ENCODE measurements around the gene IRF8.
"Not testable (repeated sequence)": the region's sequence is repeated elsewhere in the genome, so short reads cannot be mapped to it uniquely, and the experiment has no call there.

The IRF8 gene

GRCh38 chr16:85897382-85897781, 1.6 kb upstream of the IRF8 start:
- peak in 1 of 2 donors; percentile 17 for DNase-seq

GRCh38 chr16:85899444-85899843, 482 bp downstream of the IRF8 start:
- no peak for DNase-seq

GRCh38 chr16:85900027-85900792, 1.2 kb downstream of the IRF8 start:
- DNase-seq = no peak

DNA sequence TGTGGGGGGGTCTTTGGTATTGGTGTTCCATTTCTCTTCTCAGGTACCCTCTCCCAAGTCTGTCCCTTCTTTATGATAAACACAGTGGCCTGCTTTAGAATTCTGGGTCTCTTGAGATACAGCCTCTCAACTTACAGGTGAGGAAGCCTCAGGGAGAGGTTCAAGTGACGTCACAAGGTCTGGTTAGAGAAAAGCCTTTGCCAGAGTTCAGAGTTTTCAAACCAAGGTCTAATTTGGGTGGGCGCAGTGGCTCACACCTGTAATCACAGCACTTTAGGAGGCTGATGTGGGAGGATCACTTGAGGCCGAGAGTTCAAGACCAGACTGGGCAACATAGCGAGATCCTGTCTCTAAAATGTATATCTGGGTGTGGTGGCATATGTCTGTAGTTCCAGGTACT, 2.1 kb downstream of the IRF8 start:
- no peak for DNase-seq

- no peak for DNase-seq
Observed at GRCh38 chr16:85901773-85902365, 2.9 kb downstream of the IRF8 start.

- DNase-seq = no peak
Observed at GRCh38 chr16:85902366-85903155, 3.6 kb downstream of the IRF8 start.

GRCh38 chr16:85903559-85903958, 4.6 kb downstream of the IRF8 start:
- no peak for DNase-seq

GRCh38 chr16:85905110-85906095, 6.4 kb downstream of the IRF8 start:
- no peak for DNase-seq

GRCh38 chr16:85906349-85906748, 7.4 kb downstream of the IRF8 start:
- DNase-seq = no peak

- not testable (repeated sequence) for DNase-seq
Observed at GRCh38 chr16:85907231-85907630, 8.3 kb downstream of the IRF8 start.

DNA sequence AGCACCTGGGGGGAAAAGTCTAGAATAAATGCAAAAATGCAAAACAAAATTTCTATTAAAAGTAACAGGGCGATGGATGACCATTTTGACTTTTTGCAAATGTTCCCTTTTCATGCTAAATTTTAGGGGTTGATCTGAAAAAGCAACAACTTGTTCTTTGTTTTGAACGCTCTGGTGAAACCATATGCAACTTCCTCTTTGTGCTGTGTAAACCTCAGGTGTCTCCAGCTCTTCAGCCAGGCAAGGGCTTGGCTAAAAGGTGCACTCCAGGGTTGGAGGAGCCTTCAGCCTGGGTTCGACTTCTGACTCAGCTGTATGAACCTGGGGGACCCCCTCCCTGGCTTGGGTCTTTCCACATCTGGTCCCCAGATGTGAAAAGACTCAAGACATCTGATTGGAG, 9.5 kb downstream of the IRF8 start:
- DNase-seq = peak; percentile 12 to 19

DNA sequence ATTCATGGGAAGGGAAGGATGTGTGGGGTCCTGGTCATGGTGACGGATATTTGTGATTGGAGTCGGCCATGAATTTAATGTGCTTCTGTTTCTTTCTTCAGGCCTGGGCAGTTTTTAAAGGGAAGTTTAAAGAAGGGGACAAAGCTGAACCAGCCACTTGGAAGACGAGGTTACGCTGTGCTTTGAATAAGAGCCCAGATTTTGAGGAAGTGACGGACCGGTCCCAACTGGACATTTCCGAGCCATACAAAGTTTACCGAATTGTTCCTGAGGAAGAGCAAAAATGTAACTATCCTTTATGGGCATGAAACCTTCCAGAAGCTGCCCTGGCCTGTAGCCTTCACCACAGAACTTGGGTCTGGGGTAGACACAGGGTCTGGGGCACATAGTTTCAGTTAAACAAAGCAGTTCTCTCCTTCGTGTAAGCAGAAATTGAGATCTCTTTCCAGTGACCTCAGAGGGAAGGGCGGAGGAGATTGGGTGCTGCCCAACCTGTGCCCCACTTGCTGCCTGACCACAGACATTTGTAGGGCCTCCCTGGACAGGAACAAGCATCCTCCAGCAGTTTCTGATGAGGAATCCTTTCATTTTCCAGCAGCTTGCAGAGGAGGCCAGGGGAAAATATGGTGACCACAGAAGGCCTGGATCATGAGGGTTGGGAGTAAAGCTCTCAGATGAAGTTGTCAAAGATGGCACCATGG, 10.1 kb downstream of the IRF8 start:
- DNase-seq = no peak

DNA sequence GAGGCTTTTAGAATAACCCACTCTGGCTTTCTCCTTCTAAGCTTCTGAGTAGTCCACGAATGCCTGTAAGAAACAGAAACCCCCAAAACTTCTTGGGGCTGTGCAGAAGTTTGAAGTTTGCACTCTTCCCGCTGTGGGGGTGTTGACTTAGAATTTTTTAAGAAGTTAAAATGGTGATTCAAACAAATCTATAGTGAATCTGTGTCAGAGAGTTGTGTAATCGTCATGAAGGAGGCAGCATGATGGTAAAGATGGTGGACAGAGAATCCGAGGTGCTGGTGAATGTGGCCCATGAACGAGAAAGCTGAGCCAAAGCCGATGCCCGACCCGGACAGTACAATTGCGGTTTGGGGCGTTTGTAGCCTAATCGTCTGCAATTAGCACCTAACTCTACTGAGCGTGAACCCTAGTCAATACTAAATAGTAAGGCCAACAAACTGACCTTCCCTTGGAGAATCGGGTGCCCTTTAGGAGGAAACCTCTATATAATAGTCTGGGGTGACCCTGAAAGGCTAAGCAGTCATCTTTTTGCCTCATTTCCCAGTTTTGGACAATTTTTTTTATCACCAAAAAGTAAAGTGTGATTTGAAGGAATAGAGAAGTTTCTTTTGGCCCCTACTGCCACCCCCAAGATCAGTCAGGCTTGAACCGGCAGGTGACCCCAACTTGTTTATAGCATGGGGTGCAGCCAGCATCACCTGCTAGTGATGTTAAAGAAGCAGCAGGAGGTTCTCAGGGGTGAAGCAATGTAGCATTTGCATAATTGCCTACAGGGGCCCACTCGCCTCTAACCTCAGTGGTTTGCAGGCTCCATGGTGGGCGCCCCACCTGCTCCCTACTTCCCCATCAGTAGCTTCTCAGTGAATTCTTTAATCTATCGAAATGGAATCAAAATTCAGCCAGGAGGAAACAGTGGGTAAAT, 11.2 kb downstream of the IRF8 start:
- DNase-seq = no peak

DNA sequence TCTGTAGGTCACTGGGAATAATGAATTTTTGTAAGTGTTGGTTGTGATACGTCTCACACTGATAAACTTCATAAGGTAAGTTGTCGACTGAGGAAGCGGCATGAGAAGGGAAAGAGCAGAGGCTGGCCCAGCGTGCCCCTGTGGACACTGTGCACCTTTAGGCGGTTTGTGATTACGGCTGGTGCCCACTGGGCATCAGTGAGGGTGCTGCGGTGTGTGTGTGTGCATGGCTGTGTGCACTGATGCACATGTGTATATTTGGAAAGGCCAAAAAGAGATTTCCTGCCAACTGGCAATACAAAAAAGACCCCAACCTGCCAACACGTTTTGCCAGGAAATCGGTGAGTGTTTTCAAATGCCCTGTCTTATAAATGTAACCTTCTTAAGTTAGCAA, 11.9 kb downstream of the IRF8 start:
- no peak for DNase-seq

- DNase-seq = no peak
Observed at GRCh38 chr16:85911251-85911930, 12.4 kb downstream of the IRF8 start.

DNA sequence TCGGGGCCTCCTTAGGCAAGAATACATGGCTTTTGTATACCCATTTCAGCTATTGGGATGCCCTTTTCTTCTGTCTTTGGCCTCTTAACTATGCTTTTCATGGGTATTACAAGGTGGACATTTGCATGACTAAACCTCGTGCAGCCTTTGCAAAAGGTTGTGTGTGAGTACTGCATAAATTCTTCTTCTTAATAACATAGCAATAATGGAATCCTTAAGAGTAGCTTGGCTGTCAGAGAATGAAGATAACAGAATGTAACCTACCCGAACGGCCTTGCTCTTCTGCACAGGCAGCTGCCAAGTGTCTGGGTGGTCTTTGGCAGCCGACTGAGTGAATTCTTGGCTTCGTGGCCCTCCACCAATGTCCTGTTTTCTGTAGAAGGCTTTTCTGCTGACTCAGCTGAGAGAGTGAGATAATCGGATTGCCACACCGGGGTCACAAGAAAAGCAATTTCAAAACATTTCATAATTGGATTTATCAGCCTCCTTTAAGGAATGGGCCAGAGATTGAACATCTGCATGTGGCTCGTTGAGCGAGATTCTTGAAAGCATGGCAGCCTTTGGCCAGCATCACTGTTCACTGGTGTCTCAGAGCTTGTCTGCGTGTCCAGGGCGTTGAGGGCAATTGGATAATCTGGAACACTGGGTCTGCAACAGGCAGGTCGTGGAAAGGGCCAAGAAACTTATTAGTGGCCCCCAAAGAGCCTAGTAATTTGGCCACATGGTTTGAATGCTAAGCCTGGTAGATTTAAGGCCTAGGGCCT, 13.4 kb downstream of the IRF8 start:
- DNase-seq = peak in 1 of 2 donors; percentile 30

GRCh38 chr16:85913141-85913601, 14.2 kb downstream of the IRF8 start:
- no peak for DNase-seq

GRCh38 chr16:85913688-85914422, 14.9 kb downstream of the IRF8 start:
- DNase-seq = peak in 1 of 2 donors; percentile 34

DNA sequence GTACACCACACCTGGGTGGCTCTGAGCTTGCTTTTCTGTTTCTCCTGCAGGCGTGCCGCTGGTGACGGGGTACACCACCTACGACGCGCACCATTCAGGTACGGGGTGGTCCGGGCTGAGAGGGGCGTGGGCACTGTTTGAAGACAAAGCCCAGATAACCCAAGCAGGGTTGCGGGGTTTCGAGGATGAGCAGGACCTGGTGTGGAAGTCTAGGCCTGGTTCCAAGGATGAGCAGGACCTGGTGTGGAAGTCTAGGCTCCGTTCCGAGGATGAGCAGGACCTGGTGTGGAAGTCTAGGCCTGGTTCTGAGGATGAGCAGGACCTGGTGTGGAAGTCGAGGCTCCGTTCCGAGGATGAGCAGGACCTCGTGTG, 15.4 kb downstream of the IRF8 start:
- DNase-seq = no peak

Data from bone marrow (tissue), 2 donors.